DND-41 (cell line): ENCODE results near the gene MMRN2.

ENCODE experiments used
- CTCF ChIP-seq: IDR thresholded peaks from 2 replicates; pipeline ENCODE4 v1.5.1; 2012; ENCODE audit warnings: borderline replicate concordance, low read length, moderate library complexity, mild to moderate bottlenecking; ENCODE audit not compliant: poor library complexity, severe bottlenecking; ENCODE audit errors: extremely low read depth
- EZH2 ChIP-seq: IDR thresholded peaks from 3 replicates; pipeline ENCODE4 v1.6.1; 2012; ENCODE audit warnings: borderline replicate concordance, low read depth, mild to moderate bottlenecking, moderate library complexity, low read length, inconsistent platforms; ENCODE audit not compliant: severe bottlenecking

- TF ChIP-seq EZH2 (no peak), CTCF (no peak)
Observed at GRCh38 chr10:86942441-86943315, 14.7 kb downstream of the MMRN2 start.
